Inflammatory macrophage (primary cell): ENCODE measurements around the gene UGT3A1.
"Not testable (repeated sequence)": the region's sequence is repeated elsewhere in the genome, so short reads cannot be mapped to it uniquely, and the experiment has no call there.

ENCODE experiments used
- DNase-seq, 2 donors: peaks; one replicate each; pipeline ENCODE4 v3.0.0-alpha.2; 2020 to 2022
- total RNA-seq, 18 experiments: gene quantifications; one replicate each; lab custom pipeline; 2026; ENCODE audit warnings: mixed read lengths in 6 of 18, inconsistent platforms in 2 of 18; lab: John Stamatoyannopoulos, UW

The UGT3A1 gene, protein sequence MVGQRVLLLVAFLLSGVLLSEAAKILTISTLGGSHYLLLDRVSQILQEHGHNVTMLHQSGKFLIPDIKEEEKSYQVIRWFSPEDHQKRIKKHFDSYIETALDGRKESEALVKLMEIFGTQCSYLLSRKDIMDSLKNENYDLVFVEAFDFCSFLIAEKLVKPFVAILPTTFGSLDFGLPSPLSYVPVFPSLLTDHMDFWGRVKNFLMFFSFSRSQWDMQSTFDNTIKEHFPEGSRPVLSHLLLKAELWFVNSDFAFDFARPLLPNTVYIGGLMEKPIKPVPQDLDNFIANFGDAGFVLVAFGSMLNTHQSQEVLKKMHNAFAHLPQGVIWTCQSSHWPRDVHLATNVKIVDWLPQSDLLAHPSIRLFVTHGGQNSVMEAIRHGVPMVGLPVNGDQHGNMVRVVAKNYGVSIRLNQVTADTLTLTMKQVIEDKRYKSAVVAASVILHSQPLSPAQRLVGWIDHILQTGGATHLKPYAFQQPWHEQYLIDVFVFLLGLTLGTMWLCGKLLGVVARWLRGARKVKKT
- total RNA-seq = 0.29 to 3.7 (median 0.98) reads per million in 18 experiments

DNA sequence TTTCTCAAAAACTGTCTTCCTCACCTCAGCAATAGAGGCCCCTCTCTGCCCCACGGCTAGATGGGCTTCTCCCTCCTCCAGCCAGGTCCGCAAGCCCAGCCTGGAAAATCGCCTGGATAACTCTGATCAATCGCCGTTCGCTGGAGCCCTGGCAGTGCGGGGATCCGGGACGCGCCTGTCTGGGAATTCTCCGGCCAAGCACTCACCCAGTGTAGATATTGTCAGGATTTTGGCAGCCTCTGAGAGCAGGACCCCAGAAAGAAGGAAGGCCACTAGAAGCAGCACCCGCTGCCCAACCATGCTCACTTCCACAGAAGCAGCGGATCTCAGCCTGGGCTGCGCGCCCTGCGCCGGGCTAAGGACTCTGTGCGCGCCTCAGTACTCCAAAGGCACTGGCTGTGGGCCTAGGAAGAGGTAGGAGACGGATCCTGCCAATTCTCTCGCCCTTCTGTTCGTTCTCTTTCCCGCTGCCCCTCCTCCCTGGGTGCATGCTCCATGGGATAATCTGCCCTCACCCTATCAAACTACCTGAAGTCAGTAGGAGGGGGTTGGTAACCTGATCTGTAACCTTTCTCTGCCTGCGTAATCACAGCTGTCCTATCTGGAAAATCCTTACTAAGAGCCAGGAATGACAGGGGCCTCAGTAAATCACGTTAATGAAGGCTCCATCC lies at the start of gene UGT3A1:
TSS of gene UGT3A1 (minus strand) at position 450 of the 671 bp plus-strand sequence. CDS start at position 300, 150 bp downstream.
- no peak for DNase-seq

GRCh38 chr5:36035696-36036095 lies 44.5 kb upstream of the UGT3A1 start:
- no peak for DNase-seq

GRCh38 chr5:36034536-36035134 lies 43.4 kb upstream of the UGT3A1 start:
- DNase-seq = not testable (repeated sequence)

GRCh38 chr5:36033486-36033885 lies 42.3 kb upstream of the UGT3A1 start:
- DNase-seq = no peak

- no peak for DNase-seq
Measured at GRCh38 chr5:36033047-36033446, 41.9 kb upstream of the UGT3A1 start.

GRCh38 chr5:36031223-36031622 lies 40.0 kb upstream of the UGT3A1 start:
- DNase-seq = no peak

DNA sequence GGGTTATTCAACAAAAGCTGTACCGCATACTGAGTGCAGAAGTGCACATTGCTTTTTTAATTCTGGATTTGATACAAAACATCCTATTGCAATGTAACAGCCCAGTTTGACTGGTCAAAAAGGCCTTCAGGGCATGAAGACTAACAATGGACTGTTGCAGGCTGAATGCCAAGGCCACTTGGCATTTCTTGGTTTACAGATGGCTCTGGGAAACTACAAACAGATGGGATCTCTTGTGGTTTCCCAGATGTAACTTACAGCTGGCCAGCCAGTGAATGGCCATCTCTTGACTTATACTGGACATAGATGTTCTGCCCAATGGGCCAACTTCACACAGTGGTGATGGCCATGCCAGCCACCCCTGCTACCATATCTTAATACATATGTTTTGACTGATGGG lies 38.7 kb upstream of the UGT3A1 start:
- no peak for DNase-seq

DNA sequence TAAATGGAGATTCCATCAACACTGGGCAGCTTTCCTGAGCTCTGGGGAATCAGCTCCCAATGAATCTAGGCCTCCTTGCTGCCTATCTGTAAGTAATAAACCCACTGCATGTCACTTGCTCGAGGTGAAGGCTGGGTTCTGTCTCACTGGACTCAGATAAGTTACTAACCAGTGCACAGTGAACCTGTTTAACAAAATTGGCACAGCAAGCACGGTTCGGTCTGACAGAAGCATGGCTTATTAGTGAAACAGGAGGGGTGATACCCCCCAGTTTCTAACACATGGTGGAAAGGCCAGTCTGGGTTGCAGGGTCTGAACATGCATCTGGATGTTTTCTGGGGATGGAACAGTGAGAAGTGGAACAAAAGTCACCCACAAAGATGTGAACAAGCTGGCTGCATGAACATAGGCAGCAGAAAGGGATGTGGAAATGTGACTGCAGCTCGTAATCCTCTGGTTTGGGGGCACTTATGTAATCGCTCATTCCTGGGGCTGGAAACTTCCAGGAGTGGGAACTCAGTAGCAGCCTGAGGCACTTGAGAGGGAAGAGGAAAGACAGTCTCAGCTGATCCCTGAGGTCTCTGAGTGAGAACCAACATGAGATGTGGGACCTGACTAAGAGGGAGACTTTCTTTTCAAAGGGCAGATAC lies 37.8 kb upstream of the UGT3A1 start:
- no peak for DNase-seq

DNA sequence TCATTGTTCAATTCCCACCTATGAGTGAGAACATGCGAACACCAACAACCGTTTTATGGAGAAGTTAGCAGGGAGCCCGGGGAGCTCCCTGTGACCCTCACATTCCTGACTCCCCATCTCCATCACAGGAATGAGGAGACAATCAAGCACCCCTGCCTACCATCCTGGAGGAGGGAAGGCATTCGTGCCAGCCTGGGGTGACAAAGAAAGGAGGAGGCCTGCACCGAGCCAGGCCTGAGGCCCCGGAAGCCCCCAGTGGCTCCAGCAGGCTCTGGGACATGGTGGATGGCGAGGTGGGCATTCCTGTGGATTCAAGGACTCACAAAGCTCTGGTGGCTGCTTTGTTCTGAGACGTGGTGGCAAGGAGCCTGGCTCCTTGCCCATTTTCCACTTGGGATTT lies 36.5 kb upstream of the UGT3A1 start:
- DNase-seq = no peak

- no peak for DNase-seq
Measured at GRCh38 chr5:36026706-36027465, 35.7 kb upstream of the UGT3A1 start.

DNA sequence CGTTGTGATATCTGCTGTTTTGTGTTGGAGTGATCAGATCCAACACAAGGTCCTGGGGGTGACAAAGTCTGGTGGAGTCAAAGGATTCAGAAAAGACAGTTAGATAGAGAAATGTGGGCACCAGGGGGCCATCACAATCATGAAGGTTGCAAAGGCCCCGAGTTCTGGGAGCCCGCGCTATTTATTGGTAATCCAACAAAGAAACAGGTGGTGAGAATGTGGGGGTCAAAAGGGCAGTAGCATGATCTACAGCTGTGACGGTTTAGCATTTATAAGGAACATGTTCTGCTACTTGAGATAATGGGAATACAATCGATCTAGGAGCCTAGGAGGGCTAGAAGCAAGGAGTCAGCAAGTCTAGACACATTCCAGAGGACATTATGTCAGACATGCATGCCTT lies 31.1 kb upstream of the UGT3A1 start:
- DNase-seq = not testable (repeated sequence)

DNA sequence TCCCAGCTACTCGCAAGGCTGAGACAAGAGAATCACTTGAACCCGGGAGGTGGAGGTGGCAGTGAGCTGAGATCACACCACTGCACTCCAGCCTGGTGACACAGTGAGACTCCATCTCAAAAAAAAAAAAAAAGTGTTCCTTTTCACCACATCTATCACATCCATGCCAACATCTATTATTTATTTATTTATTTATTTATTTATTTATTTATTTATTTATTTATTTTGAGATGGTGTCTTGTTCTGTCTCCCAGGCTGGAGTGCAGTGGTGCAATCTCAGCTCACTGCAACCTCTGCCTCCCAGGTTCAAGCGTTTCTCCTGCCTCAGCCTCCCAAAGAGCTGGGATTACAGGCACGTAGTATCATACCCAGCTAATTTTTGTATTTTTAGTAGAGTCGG lies 28.4 kb upstream of the UGT3A1 start:
- DNase-seq = not testable (repeated sequence)

- DNase-seq = no peak
Measured at GRCh38 chr5:36017622-36018021, 26.4 kb upstream of the UGT3A1 start.

DNA sequence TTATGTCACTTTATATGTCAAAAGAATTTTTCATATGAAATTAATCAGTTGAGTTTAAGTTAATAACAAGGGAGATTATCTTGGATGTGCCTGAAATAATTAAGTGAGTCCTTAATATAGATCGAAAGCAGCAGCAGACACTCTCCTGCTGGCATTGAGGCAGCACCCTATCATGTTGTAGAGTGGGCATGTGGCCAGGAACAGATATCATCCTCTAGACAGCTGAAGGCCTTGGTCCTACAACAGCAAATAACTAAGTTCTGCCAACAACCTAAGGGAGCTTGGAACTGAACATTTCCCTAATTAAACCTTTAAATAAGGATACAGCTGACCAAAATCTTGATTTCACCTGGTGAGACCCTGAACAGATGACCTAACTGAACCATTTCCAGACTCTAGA lies 25.8 kb upstream of the UGT3A1 start:
- DNase-seq = no peak

GRCh38 chr5:36013182-36013581 lies 22.0 kb upstream of the UGT3A1 start:
- no peak for DNase-seq

GRCh38 chr5:36009698-36010097 lies 18.5 kb upstream of the UGT3A1 start:
- no peak for DNase-seq

DNA sequence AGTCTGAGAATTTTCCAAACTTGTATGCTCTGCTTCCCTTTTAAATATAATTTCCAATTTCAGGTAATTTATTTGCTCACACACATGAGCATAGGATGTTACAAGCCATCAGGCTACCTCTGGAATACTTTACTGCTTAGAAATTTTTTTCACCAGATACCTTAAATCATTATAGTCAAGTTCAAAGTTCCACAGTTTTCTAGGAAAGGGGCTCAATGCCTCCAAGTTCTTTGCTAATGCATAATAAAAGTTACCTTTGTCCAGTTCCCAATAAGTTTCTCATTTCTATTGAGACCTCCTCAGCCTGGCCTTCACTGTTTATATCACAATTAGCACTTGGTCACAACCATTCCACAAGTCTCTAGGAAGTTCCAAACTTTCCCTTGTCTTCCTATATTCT lies 16.2 kb upstream of the UGT3A1 start:
- DNase-seq = no peak

DNA sequence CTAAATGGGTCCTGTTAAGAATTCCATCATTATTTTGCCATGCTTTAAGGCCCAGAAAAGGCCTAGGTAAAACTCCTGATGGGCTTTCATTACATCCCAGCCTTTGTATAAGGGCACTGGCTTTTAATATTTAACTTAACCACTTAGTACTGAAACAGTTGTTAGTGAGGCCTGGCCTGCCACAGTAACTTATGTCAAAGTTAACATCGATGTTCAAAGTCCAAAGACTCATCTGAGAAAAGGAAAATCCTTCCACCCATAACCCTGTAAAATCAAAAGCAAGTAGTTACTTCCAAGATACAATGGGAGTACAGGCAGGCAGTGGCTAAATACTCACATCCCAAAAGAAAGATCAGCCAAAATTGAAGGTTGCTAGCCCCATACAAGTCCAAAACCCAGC lies 15.0 kb upstream of the UGT3A1 start:
- no peak for DNase-seq

DNA sequence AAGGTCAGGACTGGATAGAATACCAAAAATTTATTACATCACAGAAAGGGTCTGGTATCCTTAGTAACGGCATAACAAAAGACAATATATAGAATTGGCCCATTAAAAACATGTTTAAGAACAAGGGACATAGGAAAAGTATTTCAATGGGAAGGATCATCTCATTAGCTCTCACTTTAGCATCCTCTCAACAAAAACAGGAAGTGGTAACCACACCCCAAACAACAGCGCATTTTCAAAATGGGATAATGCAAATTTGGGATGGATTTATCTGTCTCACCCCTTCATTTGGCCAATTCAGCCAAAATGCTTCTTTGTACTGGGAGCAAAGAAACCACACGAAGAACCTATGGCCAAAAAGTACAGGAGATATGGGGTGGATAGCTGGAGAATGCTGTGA lies 9.8 kb upstream of the UGT3A1 start:
- DNase-seq = no peak

- DNase-seq = no peak
Measured at GRCh38 chr5:35999547-35999946, 8.4 kb upstream of the UGT3A1 start.

DNA sequence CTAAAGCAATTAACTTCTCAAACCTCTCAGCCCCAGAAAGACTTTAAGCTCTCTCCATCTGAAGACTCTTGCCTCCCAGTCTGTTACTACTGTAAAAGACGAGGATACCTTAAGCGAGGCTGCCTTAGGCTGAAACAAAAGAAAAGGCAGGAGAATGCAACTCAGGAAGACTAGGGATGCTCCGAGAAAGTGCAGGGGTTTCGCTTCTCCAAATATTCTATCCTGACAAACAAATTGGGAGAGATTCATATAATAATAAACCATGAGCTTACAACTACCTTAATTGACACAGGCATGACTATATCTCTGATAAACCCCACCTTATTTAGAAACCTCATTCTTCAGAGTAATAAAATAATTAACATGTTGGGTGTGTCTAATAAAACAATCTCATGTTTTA lies 4.9 kb upstream of the UGT3A1 start:
- DNase-seq = no peak

GRCh38 chr5:35990520-35990919 lies 670 bp downstream of the UGT3A1 start:
- DNase-seq = no peak
